C4-2B (cell line): ENCODE data around the gene UBE2E2.

Source experiments
- ZFX ChIP-seq: fragments of 450-650 bp; IDR thresholded peaks from 2 replicates; pipeline ENCODE4 v1.6.1; 2017
- TF ChIP-seq, protein P1 (sequence below): fragments of 450-650 bp; conservative IDR thresholded peaks from 2 replicates; pipeline ENCODE4 v1.5.1; 2017; ENCODE audit warnings: mild to moderate bottlenecking

DNA sequence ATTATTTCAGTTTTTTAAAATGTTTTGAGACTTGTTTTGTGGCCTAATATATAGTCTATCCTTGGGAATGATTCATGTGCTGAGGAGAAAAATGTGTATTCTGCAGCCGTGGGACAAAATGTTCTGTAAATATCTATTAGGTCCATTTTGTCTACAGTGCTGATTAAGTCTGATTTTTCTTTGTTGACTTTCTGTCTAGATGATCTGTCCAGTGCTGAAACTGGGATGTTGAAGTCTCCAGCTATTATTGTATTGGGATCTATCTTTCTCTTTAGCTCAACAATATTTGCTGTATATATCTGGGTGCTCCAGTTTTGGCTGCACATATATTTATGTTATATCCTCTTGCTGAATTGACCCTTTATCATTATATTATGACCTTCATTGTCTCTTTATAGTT, 85.2 kb downstream of the UBE2E2 start:
- TF ChIP-seq, protein P1, sequence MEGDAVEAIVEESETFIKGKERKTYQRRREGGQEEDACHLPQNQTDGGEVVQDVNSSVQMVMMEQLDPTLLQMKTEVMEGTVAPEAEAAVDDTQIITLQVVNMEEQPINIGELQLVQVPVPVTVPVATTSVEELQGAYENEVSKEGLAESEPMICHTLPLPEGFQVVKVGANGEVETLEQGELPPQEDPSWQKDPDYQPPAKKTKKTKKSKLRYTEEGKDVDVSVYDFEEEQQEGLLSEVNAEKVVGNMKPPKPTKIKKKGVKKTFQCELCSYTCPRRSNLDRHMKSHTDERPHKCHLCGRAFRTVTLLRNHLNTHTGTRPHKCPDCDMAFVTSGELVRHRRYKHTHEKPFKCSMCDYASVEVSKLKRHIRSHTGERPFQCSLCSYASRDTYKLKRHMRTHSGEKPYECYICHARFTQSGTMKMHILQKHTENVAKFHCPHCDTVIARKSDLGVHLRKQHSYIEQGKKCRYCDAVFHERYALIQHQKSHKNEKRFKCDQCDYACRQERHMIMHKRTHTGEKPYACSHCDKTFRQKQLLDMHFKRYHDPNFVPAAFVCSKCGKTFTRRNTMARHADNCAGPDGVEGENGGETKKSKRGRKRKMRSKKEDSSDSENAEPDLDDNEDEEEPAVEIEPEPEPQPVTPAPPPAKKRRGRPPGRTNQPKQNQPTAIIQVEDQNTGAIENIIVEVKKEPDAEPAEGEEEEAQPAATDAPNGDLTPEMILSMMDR: no peak
- no peak for TF ChIP-seq ZFX
